Choroid plexus epithelial cell (primary cell): ENCODE results near the gene SPRY4.
"Not testable (repeated sequence)": the region's sequence is repeated elsewhere in the genome, so short reads cannot be mapped to it uniquely, and the experiment has no call there.

Experiments used
- DNase-seq: peaks from one replicate; pipeline ENCODE4 v3.0.0-alpha.2; 2010; ENCODE audit warnings: low read depth
- H3K4me3 ChIP-seq: 2 replicates; pipeline ENCODE4 v1.5.1; 2011; ENCODE audit warnings: low read depth, mild to moderate bottlenecking, control low read depth, low read length, moderate library complexity
- TF ChIP-seq, protein P1 (sequence below): conservative IDR thresholded peaks from 2 replicates; pipeline ENCODE4 v1.5.1; 2011; ENCODE audit warnings: low read depth, mild to moderate bottlenecking, control low read depth, inconsistent platforms, low read length, moderate library complexity

SPRY4 gene

DNA sequence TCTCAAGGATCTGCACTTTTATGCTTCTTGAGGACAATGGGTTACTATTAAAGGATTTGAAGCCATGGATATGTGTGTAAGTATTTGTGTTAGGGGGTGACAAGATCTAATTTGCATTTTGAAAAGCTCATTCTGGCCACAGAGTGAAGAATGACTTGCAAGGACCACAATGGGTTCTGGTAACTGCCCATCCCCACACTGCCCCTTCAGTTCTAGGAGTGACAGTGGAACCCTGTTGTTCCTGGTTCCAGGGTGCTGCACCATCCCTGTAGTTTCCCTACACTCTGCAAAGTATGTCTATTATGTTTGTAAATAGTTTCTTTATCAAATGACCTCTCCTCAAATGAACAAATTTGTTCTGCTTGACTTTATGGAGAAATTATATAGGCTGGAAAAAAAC is 9.7 kb upstream of the SPRY4 start:
- no peak overlapping the region for H3K4me3 ChIP-seq
- TF ChIP-seq, protein P1, sequence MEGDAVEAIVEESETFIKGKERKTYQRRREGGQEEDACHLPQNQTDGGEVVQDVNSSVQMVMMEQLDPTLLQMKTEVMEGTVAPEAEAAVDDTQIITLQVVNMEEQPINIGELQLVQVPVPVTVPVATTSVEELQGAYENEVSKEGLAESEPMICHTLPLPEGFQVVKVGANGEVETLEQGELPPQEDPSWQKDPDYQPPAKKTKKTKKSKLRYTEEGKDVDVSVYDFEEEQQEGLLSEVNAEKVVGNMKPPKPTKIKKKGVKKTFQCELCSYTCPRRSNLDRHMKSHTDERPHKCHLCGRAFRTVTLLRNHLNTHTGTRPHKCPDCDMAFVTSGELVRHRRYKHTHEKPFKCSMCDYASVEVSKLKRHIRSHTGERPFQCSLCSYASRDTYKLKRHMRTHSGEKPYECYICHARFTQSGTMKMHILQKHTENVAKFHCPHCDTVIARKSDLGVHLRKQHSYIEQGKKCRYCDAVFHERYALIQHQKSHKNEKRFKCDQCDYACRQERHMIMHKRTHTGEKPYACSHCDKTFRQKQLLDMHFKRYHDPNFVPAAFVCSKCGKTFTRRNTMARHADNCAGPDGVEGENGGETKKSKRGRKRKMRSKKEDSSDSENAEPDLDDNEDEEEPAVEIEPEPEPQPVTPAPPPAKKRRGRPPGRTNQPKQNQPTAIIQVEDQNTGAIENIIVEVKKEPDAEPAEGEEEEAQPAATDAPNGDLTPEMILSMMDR: no peak
- DNase-seq: no peak

DNA sequence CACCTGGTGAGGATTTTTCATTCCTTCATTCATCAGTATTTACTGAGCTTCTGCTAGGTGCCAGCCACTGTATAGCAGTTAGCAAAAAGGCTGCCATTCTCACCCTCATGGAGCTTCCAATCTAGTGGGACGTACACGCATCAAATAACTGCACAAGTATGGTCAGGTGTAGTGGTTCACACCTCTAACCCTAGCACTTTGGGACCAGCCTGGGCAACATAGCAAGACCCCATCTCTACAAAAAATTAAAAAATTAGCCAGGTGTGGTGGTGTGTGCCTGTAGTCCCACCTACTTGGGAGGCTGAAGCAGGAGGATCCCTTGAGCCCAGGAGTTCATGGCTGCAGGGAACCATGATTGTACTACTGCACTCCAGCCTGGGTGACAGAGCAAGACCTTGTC is 8.9 kb upstream of the SPRY4 start:
- H3K4me3 ChIP-seq, DNase-seq: not testable (repeated sequence)

DNA sequence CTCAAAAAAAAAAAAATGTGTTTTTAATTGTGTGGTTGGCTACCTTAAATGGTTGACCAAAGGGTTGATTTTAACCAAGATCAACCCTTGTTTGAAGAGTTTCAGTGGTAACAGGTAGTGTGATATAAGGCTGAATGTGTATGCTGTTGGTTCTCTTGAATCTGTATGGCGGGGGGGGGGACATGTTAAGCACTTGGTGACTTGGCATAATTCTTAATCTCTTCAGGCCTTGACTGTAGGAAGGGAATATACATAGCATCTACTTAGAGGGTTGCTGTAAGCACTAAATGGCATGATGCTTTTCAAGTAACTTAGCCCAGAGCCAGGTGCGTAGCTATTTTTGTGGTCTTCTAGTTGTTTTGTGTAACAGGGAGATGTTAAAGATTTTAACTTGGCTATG is 5.6 kb upstream of the SPRY4 start:
- H3K4me3 ChIP-seq: no peak overlapping the region
- DNase-seq: no peak
- TF ChIP-seq, protein P1: no peak

DNA sequence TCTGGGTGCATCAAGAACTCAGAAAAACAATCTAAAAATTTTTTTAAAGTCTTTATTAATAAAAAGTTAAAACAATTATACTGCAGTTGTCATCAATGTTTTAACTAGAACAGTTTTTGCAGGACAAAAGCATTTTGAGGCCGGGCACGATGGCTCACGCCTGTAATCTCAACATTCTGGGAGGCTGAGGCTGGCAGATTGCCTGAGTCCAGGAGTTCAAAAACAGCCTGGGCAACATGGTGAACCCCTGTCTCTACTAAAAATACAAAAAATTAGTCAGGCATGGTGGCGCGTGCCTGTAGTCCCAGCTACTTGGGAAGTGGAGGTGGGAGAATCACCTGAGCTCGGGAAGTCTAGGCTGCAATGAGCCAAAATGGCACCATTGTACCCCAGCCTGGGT is 5.2 kb upstream of the SPRY4 start:
- H3K4me3 ChIP-seq: no peak overlapping the region
- TF ChIP-seq, protein P1: no peak
- no peak for DNase-seq

DNA sequence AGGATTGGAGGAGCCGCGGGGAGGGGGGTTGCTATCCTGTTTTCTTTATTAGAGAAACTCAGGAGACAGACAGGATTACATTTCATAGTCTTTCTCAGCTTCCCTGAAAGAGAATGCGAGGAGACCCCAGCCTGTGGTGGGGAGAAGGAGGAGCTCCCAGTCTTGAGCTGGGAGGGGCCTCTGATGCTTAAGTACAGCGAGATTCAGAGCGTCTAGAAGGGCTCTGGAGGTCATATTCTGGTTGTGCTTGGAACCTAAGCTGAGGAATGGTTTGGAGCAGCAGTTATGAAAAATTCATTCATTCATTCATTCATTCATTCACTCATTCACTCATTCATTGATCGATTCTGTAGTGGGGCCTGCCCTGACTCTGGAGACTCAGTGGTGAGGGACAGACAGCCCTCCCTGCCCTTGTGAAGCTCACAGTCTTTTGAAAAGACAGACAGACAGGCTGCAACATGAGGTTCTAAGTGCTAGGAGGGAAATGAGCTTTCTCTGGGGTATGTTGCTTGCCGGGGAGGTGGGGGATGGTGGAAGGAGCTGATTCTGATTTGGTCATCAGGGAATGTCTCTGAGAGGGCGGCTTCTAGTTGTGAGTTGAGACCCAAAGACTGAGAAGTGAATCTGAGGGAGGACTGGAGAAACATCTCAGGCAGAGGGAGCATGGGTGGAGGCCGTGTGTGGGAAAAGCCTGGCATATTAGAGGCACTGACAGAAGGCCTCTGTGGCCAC is 2.5 kb upstream of the SPRY4 start:
- no peak overlapping the region for H3K4me3 ChIP-seq
- TF ChIP-seq, protein P1: peak; percentile 43
- peak; percentile 67 for DNase-seq

DNA sequence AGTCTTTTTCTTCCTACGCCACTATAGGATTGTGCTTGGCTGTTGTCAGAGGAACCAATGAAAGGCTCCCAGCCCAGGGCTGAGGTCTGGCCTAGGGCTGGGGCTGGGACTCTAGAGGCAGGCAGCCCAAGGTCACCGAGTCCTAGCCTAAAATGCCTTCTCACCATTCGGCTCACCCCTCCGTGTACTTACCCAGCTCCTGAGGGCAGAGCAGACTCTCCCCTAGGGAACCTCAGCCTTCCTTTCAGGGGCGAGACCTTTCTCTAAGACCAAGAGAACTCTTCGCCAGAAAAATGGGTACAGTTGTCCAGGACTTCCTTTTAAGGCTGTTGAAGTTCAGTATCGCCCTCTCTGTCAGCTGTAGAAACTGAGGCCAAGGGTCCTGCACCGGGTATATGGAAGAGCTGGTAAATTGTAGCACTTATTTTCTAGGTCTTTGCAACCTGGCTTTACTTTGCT is 1.7 kb upstream of the SPRY4 start:
- TF ChIP-seq, protein P1: no peak
- peak overlapping the region; percentile 92 for H3K4me3 ChIP-seq
- peak; percentile 30 for DNase-seq

DNA sequence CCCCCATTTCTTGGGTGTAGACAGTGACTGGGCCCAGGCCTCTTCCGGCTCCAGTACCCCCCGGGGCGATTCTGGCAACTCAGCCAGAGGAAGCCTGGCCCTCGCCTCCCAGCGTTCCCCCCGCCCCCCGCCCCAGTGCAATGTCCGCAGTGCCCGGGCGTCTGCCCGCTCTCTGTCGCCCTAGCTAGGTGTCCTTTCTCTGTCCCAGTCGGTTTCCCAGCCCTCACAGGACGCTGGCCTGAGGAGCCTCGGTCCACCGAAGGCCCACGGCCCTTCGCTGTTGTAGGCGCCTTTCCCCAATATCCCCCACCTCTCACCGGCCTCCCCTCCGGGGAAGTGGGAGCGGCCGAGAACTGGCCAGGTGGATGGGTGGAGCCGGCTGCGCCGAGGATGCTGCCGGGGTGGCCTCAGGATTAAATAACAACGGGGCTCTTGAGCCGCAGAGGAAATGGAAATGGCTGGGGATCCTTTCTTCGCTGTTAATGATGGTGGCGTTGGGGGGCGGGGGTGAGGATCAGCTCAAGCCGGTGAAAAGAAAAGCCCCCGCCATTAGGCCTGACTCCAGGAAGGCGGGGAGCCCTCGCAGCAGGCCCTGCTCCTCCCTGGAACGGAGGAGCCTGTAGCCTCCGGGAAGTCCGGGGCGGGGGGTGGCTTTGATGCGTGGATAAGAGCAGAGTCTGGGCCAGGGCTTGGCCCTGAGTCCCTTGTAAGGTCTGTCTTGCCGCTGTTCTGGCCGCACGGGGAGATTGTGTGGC is 1.1 kb upstream of the SPRY4 start:
- TF ChIP-seq, protein P1: no peak
- peak; percentile 91 for DNase-seq
- H3K4me3 ChIP-seq: peak overlapping the region; percentile 92
